Activated gamma-delta T cell treated with Interleukin-2 at 50 U/mL for 16 hours (primary cell): ENCODE data around the gene OPCML.

Source experiments
- DNase-seq: peaks from one replicate; pipeline ENCODE4 v3.0.0-alpha.2; 2020

Gene OPCML

DNA sequence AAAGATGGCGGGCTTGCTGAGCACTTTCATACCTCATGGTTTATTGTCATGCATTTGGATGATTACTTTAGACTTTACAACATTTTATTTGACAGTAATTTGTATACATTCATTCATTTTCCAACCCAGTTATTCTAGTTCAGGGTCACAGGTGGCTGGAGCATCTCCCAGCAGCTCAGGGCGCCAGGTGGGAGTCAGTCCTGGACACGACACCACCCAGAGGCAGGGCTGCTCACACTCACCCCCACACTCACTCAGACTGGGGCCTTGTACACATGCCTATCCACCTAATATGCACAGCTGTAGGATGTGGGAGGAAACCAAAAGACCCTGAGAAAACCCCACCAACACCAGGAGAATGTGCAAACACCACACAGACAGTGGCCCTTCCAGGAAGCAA is 123.9 kb downstream of the OPCML start:
- DNase-seq = no peak

DNA sequence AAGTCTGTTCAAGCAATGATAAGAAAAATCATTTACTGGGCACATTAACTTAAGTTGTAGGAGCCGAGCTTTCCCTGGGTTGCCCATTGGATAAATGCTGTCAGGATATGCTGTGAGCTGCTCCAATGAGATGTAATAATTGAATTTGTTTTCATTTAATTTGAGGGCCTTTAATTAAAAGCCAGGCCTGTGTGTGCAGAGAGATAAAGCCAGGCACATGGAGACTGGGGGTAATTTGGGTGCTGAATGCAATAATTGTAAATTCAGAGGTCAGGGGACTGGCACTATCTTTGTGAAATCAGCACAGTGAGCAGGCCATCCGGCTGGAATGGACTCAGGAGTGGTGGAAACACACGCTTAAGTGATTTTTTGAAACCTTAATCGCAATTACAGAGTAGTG is 125.8 kb downstream of the OPCML start:
- DNase-seq = no peak

DNA sequence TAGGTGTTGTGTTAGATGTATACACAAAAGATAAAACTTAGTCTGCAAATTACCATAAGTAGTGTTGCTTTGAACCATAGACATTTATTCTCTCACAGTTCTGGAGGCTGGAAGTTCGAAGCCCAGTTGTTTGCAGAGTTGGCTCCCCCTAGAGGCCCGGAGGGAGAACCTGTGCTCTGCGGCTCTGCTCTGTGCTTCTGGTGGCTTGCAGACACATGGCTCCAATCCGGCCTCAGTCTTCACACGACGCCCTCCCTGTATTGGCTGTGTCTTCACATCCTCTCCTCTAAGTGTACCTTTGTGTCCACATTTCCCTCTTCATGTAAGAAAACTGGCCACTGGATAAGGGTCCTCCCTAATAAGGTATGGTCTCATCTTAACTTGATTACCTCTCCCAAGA is 128.4 kb downstream of the OPCML start:
- DNase-seq = no peak

DNA sequence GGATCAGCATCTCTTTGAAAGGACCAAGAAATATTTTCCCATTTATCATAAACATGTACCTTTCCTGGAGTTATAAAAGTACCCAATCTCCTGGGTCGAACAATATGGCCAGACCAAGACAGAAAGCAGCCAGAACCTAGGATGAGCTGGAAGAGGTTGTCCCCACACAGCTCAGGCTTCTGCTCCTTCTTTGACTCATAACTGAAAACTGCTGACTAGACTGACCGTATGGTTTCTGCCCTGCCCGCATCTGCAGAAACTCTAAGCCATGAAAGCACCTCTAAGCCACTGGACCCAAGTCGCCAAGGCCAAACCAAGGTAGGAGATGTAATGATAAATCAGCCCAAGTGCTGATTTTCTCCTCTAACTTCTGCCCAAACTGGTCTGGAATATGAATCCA is 129.8 kb downstream of the OPCML start:
- no peak for DNase-seq

DNA sequence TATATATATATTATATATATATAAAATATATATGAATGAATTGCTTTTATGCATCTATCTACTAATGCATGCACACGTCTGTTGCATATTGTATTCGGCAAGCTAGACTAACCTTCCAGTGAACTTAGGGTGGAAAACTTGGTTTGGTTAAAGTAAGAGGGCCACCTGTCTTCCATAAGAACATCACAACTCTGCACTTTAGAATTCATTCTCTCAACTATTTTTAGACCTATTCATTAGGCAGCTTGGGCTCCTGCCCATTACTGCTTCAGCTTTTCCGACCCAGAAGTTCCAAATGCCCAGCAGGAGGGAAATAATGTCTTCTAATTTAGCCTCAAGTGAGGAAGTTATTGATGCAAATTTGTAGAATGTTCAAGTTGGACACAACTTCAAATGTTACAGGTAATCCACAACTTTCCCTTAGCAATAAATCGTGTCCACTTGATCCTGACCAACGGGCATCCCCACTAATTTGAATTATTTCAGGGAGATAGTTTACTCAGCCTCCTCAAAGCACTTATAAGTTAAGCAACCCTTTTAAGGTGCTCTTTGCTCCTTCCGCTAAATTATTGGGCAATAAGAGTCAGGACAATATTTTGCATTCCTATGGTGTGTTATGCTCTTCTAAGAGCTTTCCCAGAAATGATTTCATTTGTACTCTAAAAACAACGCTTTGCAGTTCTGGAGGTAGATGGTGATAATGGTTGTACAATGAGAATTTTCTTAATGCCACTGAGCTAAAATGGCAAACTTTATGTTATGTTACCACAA is 132.3 kb downstream of the OPCML start:
- DNase-seq = no peak

DNA sequence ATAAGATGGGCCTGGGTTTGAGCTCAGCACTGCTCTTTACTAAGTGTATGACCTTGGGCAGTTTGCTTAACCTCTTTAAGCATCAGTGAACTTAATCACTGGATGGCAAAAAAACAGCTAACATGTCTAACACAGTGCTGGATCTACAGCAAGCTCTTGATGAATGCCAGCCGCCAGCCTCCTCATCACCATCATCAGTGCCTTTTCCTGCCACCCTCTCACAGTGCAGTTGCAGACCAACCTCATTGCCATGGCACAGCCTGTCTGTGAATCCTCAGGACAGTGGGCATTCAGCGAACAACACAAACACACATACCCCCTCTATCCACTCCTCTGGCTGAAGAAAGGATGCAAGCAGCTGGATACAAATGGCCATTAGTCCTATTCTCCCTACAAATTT is 133.0 kb downstream of the OPCML start:
- DNase-seq = no peak

DNA sequence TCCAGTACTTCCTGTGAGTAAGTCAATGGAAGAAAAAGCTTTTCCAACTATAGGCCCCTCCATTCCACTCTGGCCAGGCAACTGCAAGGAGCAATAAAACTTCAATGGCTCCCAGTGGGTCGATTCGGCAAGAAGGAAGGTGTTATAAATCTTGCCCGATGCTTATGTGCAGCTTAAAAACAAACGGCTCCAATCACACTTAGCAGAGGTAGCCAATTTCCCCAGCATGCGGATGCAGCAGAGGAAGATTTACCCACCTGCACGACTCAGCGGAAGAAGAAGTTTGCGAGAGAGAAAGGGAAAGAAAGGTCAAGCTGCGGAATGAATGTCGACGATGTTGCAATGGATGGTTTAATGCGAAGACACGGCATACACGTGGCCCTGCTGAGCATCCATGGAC is 141.5 kb downstream of the OPCML start:
- DNase-seq = no peak

DNA sequence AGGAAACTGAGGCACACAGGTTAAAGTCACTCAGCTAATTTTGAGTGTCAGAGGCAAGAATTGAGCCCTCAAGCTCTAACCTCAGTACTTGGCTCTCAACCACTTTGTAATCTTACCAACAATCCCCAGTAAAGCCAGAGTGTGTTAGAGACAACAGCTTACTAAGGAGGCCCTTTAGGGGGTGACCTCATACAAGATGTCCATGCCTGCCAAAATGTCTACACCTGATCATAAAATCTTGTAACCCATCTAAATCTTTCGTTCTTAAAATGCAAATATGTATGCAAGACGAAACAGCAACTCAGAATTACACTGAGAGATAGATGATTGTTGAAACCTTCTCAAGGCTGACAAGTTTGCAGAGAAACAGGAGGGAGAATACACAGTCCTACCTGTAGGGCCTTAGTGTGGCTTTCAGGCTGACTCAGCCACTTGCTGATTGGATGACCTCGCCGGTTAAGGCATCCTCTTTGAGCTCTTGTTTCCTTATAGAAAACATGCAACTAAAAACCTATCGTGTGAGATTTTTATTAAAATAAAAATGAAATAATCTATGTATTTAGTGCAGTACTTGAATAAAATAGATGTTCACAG is 143.2 kb downstream of the OPCML start:
- no peak for DNase-seq

DNA sequence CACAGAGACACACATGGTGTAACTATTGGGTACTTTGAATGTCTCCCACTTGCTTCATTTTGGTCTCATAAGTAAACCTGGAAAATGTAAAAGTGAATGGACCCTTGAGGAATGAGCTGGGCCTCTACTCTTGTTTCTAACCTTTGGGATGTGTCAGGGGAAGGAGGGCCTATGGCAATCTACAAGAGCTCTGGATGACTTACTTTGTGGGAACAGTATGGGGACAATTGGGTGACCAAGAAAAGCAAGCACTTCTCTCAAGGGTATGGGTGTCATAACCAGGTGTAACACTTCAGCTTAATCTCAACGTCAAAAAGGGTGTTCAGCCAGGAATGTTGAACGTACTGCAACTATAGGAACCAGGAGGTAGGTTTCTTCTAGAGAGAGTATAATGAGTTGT is 144.0 kb downstream of the OPCML start:
- DNase-seq = no peak

DNA sequence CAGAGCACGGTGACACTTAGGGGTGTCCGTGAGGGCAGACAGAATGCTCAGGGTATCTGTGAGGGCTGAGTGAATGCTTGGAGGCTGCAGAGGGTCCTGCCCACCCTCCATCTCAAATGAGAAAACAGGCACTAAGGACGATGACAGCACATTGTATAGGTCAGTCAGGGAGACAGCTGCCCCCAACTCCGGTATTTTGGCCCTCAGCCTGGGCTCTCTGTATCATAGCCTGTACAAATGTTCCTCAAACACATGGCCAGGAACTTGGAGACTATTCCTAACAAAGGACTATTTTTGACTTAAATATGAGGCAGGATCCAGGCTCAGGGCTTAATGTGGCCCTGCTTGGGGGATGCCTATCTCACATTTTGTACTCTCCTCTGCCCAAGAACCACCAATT is 145.4 kb downstream of the OPCML start:
- no peak for DNase-seq

DNA sequence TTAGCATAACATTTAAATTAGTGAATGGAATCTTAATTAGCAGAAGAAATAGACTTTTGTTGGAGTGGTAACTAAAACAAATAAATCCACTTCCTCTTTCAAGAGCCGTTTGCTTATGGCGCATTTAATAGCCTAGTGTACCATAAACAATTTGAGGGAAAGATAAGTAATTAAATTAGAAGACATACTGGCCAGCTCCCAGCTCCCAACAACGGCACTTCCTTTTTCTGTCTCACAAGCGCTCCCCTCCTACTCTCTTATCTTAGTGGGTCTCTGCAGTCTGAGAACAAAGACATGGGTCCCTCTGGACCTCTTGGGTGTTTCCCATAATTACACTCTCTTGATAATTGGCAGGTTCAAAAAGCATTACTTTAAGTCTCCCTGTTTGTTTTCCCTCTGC is 146.0 kb downstream of the OPCML start:
- no peak for DNase-seq

DNA sequence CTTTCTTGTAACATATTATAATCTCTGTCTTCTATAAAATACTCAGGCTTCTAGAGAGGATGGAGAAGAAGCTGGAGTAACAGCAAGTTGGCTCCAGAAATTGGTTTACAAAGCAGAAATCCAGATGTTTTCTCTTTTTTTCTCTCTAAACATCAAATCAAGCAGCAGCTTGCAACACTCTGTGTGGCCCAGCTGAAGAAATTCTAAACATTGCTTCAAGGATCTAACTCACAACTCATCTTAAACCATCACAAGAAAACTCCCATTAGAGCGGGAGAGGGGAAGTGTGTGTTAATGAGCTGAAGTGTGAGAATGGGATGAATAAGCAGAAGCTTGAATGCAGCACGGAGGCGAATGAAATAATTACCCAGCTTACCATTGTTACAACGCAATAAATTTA is 146.5 kb downstream of the OPCML start:
- no peak for DNase-seq

DNA sequence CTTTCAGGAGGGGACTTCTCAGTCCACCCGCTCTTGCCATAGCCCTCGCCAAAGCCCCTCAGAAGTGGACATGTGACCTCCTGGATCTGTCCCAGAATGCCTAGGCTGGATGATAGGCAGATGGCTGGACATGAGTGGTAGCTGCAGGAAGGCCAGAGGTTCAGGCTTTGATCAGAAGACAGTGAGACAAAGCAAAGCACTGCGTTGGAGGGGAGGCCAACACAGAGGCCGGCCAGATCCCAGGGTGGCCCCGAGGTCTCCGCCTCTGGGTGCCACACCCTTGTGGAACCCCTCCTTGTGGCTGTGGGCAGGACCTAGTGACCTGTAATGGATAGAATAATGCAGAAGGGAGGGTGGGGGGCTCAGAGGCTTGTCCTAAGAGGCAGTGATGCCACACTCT is 147.6 kb downstream of the OPCML start:
- DNase-seq = no peak

DNA sequence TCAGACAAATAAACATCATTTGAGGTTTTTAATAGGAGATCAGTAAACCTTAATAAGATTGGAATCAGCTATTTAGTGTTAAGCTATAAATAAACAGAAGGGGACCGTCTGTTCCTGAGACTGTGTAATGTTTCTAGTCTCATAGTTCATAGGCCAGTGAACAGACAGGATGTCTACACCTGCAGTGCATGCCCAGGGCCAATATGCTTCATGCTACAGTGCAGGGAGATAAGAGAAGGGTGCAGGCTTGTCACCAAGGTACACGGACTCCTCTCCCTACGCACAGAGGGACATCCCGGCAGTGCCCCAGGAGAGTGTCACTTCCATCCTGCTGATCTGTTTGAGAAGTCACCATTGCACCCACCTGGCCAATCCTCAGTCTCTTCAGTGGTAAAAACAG is 148.6 kb downstream of the OPCML start:
- no peak for DNase-seq

DNA sequence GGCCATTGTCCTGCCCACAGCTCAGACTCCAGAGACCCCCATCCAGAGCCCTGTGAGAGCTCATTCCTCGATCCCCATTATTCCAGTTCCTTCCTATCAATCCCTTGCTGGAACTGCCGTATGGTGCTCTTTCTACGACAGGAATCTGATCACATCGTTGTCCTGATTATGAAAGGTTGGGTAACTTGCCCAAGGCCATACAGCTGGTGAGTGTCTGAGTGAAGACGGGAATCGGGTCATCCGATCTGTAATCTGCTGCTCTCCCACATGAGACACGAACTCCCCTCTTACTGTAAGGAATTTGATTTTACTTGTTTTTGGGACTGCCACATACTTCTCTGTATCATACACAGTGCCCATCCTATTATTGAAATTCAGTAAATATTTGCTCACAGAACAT is 149.1 kb downstream of the OPCML start:
- DNase-seq = no peak

DNA sequence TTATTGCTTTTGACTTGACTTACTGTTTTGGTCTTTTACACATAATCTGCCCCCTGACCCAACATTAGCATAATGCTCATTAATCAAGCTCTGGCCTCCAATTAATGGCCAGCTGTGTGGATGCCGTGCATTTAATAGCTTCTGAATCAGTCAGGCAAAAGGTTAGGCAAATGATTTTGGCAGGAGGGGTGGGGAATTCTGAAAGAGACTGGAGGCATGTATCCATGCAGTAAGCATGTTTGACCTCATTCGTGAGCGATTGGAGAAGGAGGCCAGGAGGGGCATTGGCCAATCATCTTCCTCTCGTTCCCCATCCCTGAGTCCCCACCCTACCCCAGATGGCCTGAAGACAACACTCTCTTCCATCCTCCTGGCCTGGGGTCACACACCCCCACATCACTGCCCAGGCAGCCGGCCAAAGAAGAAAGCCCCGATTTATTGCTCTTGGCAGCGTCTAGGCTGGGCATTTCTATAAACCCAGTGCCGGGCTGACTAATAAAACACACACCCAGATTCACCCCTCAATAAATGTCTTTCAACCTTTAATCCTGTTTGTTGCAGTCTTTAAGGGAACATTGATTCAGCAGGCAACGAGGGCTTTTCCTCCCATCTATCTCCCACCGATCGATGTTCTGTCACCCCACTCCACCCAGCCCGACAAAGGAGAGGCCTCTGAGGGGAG is 150.0 kb downstream of the OPCML start:
- DNase-seq = no peak

DNA sequence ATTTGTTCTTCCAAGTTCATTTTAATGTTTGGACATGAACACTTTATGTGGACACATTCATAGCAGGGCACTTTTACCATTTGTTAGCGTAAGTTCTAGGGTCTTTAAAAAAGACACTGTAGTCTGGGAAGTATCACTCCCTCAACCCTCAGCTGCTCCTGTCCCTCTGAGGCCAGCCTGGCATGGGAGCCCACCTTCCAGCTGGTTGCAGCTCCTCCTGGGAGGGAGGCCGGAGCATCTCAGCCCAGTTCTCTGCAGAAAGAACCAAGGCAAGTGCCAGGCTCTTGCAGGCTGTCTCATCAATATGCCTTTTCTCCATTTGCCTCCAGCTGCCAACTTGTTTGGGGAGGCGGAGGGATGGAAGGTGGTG is 150.6 kb downstream of the OPCML start:
- DNase-seq = no peak

DNA sequence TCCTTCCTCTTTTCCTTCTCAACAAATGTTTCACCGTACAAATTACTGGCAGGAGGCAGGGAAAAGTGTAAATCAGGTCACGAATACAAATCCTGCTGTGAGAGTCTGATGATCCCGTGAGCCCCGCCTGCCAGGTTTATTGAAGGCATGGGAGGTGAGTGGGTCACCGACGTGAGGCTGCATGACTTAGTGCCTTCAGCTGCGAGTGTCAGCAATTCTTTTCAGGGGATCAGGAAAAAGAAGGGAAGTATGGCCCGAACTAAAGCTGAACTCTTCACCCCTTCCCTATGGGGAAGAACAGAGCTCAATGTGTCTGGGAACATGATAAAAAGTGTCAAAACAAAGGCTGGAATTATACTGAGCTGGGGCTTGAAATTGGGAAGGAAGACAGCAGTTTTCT is 166.2 kb downstream of the OPCML start:
- DNase-seq = no peak

DNA sequence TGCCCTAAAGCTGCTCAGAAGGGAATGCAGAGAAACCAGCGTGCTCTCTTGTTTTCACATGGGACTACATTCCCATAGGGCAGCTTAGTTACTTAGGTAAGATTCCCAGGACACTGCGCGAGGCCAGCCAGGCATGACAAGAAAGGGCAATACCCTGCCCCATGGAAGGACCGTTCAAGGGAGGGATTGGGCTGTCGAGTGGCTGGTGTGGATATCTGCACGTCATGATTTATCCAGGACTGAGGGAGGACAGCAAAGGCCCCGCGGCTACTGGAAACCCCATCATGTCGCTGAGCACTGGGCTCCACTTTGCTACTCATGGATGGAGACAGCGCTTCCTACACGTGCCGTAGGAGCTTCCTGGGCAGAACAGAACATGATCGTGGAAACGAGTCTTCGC is 169.4 kb downstream of the OPCML start:
- no peak for DNase-seq

DNA sequence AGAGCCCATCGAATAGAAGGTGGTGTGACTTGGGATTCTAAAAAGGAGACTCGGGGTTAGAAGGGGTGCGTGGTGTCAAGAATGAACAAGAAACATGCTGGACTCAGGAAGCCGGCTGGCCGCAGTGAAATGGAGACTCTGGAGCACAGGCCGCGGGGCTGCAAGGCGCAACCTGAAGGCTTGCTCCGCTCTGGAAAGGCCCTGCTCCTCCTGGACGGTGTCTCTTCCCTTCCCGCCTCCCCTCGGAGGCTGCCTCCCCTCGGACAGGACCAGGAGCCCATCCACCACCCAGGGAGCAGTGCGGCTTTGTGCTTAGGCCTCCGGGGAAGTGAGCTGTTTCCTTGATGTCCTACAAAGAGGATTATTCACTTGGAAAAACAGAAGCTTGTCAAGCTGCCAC is 170.1 kb downstream of the OPCML start:
- no peak for DNase-seq

DNA sequence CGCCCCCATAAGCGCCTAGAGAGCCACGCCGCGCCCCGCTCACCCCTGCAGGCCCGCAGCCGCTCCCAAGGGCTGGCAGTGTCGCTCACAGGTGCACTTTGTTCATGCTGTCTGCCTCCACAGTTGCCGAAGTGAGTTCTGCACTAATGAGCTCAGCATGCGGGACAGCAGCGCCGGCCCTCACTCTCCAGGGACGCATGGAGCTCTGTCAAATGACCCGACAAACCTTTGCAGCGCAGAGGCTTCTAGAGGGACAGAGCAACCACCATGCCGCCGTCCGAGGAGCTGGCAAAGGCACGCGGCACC is 170.7 kb downstream of the OPCML start:
- DNase-seq = no peak

DNA sequence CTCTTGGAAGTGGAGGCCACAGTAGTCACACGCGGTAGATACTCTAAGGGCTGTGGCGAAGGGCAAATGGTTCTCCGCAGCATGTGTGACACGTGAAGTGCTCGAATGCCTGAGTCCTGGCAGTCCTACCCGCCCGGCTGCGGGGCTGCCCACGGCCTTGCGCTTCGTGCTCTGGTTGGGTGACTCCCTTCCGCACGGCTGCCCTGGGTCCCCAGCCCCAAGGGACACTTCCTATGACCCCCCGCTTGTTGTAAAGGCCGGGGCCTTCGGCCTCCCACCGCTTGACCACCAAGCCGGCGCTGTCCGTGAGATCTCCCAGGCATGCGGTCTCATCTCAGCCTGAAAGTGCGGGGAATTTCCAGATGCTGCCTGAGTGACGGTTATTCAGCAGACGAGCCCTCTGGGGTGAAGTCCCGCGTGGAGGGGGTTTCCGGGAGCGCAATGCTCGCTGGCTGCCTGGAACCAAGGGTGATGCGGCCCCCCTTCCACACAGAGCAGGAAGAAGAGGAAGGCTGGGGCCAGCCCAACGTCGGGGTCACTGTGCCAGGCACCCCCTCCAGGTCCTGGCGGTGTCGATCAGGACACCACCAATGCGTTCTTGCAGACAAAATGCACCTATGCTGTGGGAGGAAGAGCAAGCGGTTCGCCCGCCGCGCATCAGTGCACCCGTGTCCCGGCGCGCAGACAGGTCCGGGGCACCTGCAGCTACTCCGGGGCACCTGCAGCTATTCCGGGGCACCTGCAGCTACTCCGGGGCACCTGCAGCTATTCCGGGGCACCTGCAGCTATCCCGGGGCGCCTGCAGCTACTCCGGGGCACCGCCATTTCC is 171.2 kb downstream of the OPCML start:
- no peak for DNase-seq

DNA sequence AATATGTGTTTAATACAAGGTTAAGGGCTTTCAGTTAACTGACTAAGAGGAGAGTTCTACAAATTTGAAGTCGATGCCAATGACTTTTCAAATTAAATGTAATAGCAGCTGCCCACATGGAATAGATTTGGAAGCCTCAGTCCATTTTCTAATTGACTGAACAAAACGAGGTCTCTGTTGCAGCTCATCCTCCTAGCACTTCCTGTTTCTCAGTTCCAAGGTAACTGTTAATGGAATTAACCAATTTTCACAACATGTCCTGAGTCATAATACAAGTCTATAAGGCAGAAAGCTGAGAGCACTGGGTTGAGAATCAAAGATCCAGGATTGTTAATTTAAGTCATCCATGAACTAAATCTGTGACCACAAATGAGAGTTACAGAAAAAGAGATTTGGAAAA is 177.2 kb downstream of the OPCML start:
- no peak for DNase-seq

DNA sequence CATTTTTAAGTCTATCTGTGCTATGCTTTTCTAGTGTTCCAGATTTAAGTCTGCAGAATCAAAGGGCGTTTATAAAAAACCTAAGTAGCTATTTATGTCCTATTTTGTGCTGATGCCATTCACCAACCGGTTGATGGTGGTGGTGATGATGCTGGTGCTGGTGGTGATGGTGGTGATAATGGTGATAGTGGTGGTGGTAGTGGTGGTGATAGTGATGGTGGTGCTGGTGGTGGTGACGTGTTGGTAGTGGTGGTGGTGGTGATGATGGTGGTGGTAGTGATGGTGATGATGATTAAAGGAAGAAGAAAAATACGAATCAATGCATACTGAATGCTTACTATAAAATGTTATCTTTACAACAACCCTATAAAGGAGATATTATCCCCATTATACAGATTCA is 178.2 kb downstream of the OPCML start:
- no peak for DNase-seq
